HEK293T (cell line): Measurements from ENCODE around the gene UNC79.
"Not testable (repeated sequence)": the region's sequence is repeated elsewhere in the genome, so short reads cannot be mapped to it uniquely, and the experiment has no call there.

Experiments used
- CTCF ChIA-PET: fragments of 350-600 bp; formaldehyde crosslinking; extraction: SDS; loops from one replicate; lab custom pipeline; 2021; ENCODE audit warnings: antibody characterized with exemption, inconsistent platforms; lab: Yijun Ruan, JAX
- POLR2A ChIA-PET: fragments of 350-600 bp; formaldehyde crosslinking; extraction: SDS; loops from one replicate; lab custom pipeline; 2020; ENCODE audit warnings: antibody characterized with exemption, inconsistent platforms; lab: Yijun Ruan, JAX
- DNase-seq: peaks from one replicate; pipeline ENCODE4 v3.0.0; 2012; ENCODE audit warnings: mixed read lengths; ENCODE audit errors: extremely low spot score
- ARNT ChIP-seq: fragments of 450-650 bp; IDR thresholded peaks from 2 replicates; pipeline ENCODE4 v1.6.1; 2017; ENCODE audit warnings: mild to moderate bottlenecking
- BHLHE40 ChIP-seq: fragments of 450-650 bp; IDR thresholded peaks from 2 replicates; pipeline ENCODE4 v1.6.1; 2016; ENCODE audit warnings: mild to moderate bottlenecking, moderate library complexity, borderline replicate concordance
- CTBP1 ChIP-seq: fragments of 450-650 bp; IDR thresholded peaks from 2 replicates; pipeline ENCODE4 v1.6.1; 2016; ENCODE audit warnings: borderline replicate concordance
- ELF4 ChIP-seq: fragments of 450-650 bp; IDR thresholded peaks from 2 replicates; pipeline ENCODE4 v1.6.1; 2017; ENCODE audit warnings: antibody characterized with exemption
- FOXA1 ChIP-seq: fragments of 450-650 bp; IDR thresholded peaks from 2 replicates; pipeline ENCODE4 v1.6.1; 2016; ENCODE audit warnings: mild to moderate bottlenecking
- FOXK2 ChIP-seq: fragments of 450-650 bp; IDR thresholded peaks from 2 replicates; pipeline ENCODE4 v1.6.1; 2016; ENCODE audit warnings: mild to moderate bottlenecking
- FOXM1 ChIP-seq: fragments of 450-650 bp; IDR thresholded peaks from 2 replicates; pipeline ENCODE4 v1.6.1; 2017; ENCODE audit warnings: mild to moderate bottlenecking, borderline replicate concordance
- HDGF ChIP-seq: fragments of 450-650 bp; IDR thresholded peaks from 2 replicates; pipeline ENCODE4 v1.6.1; 2017; ENCODE audit warnings: antibody characterized with exemption, borderline replicate concordance
- L3MBTL2 ChIP-seq: fragments of 450-650 bp; conservative IDR thresholded peaks from 2 replicates; pipeline ENCODE4 v1.6.1; 2016; ENCODE audit warnings: mild to moderate bottlenecking
- LEF1 ChIP-seq: fragments of 450-650 bp; IDR thresholded peaks from 2 replicates; pipeline ENCODE4 v1.6.1; 2017; ENCODE audit warnings: mild to moderate bottlenecking, borderline replicate concordance
- NFRKB ChIP-seq: fragments of 450-650 bp; IDR thresholded peaks from 2 replicates; pipeline ENCODE4 v1.6.1; 2016; ENCODE audit warnings: mild to moderate bottlenecking, moderate library complexity
- PKNOX1 ChIP-seq: fragments of 450-650 bp; IDR thresholded peaks from 2 replicates; pipeline ENCODE4 v1.6.1; 2016
- SP1 ChIP-seq: fragments of 450-650 bp; IDR thresholded peaks from 2 replicates; pipeline ENCODE4 v1.6.1; 2017
- SUZ12 ChIP-seq: fragments of 450-650 bp; IDR thresholded peaks from 2 replicates; pipeline ENCODE4 v1.6.1; 2016; ENCODE audit warnings: mild to moderate bottlenecking
- TARDBP ChIP-seq: fragments of 450-650 bp; IDR thresholded peaks from 2 replicates; pipeline ENCODE4 v1.6.1; 2016
- ZNF384 ChIP-seq: fragments of 450-650 bp; IDR thresholded peaks from 2 replicates; pipeline ENCODE4 v1.6.1; 2016

Gene UNC79

GRCh38 chr14:93481758-93482157, 51.0 kb downstream of the UNC79 start:
- DNase-seq, result no peak
- no peak for TF ChIP-seq FOXM1
- TF ChIP-seq CTBP1, result no peak
- no peak for TF ChIP-seq TARDBP
- no peak for TF ChIP-seq SP1
- TF ChIP-seq LEF1, result no peak
- TF ChIP-seq BHLHE40, result no peak
- no peak for TF ChIP-seq L3MBTL2
- TF ChIP-seq FOXA1, result no peak
- TF ChIP-seq SUZ12, result no peak
- no peak for TF ChIP-seq ZNF384
- ChIA-PET POLR2A (no interaction called here), CTCF (no interaction called here)

GRCh38 chr14:93490001-93490400, 59.3 kb downstream of the UNC79 start:
- POLR2A ChIA-PET, result no interaction called here
- CTCF ChIA-PET, result no interaction called here
- no peak for TF ChIP-seq SP1
- no peak for TF ChIP-seq FOXA1
- TF ChIP-seq ARNT, result no peak
- TF ChIP-seq CTBP1, result no peak
- no peak for TF ChIP-seq TARDBP
- no peak for DNase-seq

GRCh38 chr14:93493054-93493453, 62.3 kb downstream of the UNC79 start:
- ChIA-PET CTCF (no interaction called here), POLR2A (no interaction called here)

GRCh38 chr14:93493622-93494021, 62.9 kb downstream of the UNC79 start:
- POLR2A ChIA-PET, CTCF ChIA-PET, DNase-seq: not testable (repeated sequence)

More at GRCh38 chr14:93493054-93493453, 62.3 kb downstream of the UNC79 start:
- DNase-seq, result no peak
- no peak for TF ChIP-seq L3MBTL2
- TF ChIP-seq PKNOX1, result no peak
- TF ChIP-seq SP1, result no peak
- no peak for TF ChIP-seq CTBP1
- no peak for TF ChIP-seq FOXK2

- no peak for TF ChIP-seq CTBP1
- no peak for TF ChIP-seq FOXK2
- TF ChIP-seq ELF4, result no peak
- TF ChIP-seq HDGF, result no peak
- TF ChIP-seq PKNOX1, result no peak
- no peak for TF ChIP-seq SUZ12
- no peak for TF ChIP-seq ZNF384
- TF ChIP-seq FOXA1, result no peak
- no peak for TF ChIP-seq LEF1
- no peak for TF ChIP-seq BHLHE40
- TF ChIP-seq ARNT, result no peak
- no peak for TF ChIP-seq FOXM1
- no peak for TF ChIP-seq L3MBTL2
- TF ChIP-seq NFRKB, result no peak
- TF ChIP-seq TARDBP, result no peak
- no peak for TF ChIP-seq SP1
- no peak for DNase-seq
- ChIA-PET CTCF (interaction anchor here (0.6 kb wide), 1 partner anchor 298 kb away, joined by 5 read pairs; no protein-coding TSS in a partner anchor), POLR2A (no interaction called here)
These were observed 66.4 kb downstream of the UNC79 start for GRCh38 chr14:93496856-93497741.

GRCh38 chr14:93510056-93510455, 79.3 kb downstream of the UNC79 start:
- POLR2A ChIA-PET, result no interaction called here
- no peak for DNase-seq
- TF ChIP-seq ZNF384 (no peak), L3MBTL2 (no peak), TARDBP (no peak), ARNT (no peak), HDGF (no peak), FOXA1 (no peak), NFRKB (no peak), LEF1 (no peak), ELF4 (no peak), SP1 (no peak), FOXK2 (no peak), PKNOX1 (no peak), FOXM1 (no peak), BHLHE40 (no peak), CTBP1 (no peak), SUZ12 (no peak)
- CTCF ChIA-PET, result no interaction called here

- CTCF ChIA-PET, result no interaction called here
- POLR2A ChIA-PET, result no interaction called here
- TF ChIP-seq LEF1, result no peak
- TF ChIP-seq PKNOX1, result no peak
- TF ChIP-seq CTBP1, result no peak
- no peak for TF ChIP-seq NFRKB
- no peak for TF ChIP-seq ZNF384
- TF ChIP-seq TARDBP, result no peak
- no peak for TF ChIP-seq BHLHE40
- TF ChIP-seq FOXK2, result no peak
These were observed 80.3 kb downstream of the UNC79 start for GRCh38 chr14:93511001-93511400.

More at GRCh38 chr14:93511001-93511400, 80.3 kb downstream of the UNC79 start:
- DNase-seq, result no peak
